GM23248 (cell line): ENCODE measurements around the gene PNPLA3. TPM values are rescaled to one million over a fixed set of nuclear protein-coding genes. Genes with fewer than 3 reads are reported as not detected.

ENCODE experiments used
- DNase-seq: peaks from one replicate; pipeline ENCODE4 v3.0.0-alpha.2; 2015
- H2AFZ ChIP-seq: fragments of 200-600 bp; sonication (generic); 2 replicates; pipeline ENCODE4 v1.6.1; 2016; ENCODE audit warnings: antibody characterized with exemption
- H3F3A ChIP-seq: fragments of 200-600 bp; sonication (generic); 2 replicates; pipeline ENCODE4 v1.6.1; 2016; ENCODE audit warnings: mild to moderate bottlenecking, antibody characterized with exemption, mixed run types; ENCODE audit not compliant: insufficient read depth
- H3K27ac ChIP-seq: fragments of 200-600 bp; sonication (generic); 2 replicates; pipeline ENCODE4 v1.5.1; 2016; ENCODE audit warnings: mild to moderate bottlenecking
- H3K27me3 ChIP-seq: fragments of 200-600 bp; sonication (generic); replicated peaks from 2 replicates; pipeline ENCODE4 v1.6.1; 2016; ENCODE audit warnings: mild to moderate bottlenecking; ENCODE audit not compliant: insufficient read depth
- H3K36me3 ChIP-seq: fragments of 200-600 bp; sonication (generic); 2 replicates; pipeline ENCODE4 v1.6.1; 2016; ENCODE audit warnings: low read depth, mild to moderate bottlenecking
- H3K4me1 ChIP-seq: fragments of 200-600 bp; sonication (generic); 2 replicates; pipeline ENCODE4 v1.6.1; 2016; ENCODE audit warnings: mild to moderate bottlenecking; ENCODE audit not compliant: insufficient read depth
- H3K4me2 ChIP-seq: fragments of 200-600 bp; sonication (generic); one replicate; pipeline ENCODE4 v1.6.1; 2016; ENCODE audit warnings: mild to moderate bottlenecking; ENCODE audit not compliant: unreplicated experiment
- H3K4me3 ChIP-seq: fragments of 200-600 bp; sonication (generic); 2 replicates; pipeline ENCODE4 v1.5.1; 2016; ENCODE audit warnings: mild to moderate bottlenecking
- H3K79me2 ChIP-seq: fragments of 200-600 bp; sonication (generic); 2 replicates; pipeline ENCODE4 v1.6.1; 2016; ENCODE audit warnings: mild to moderate bottlenecking; ENCODE audit not compliant: insufficient read depth
- H3K9ac ChIP-seq: fragments of 200-600 bp; sonication (generic); 2 replicates; pipeline ENCODE4 v1.6.1; 2016; ENCODE audit warnings: mild to moderate bottlenecking
- H3K9me2 ChIP-seq: fragments of 200-600 bp; sonication (generic); 2 replicates; pipeline ENCODE4 v1.6.1; 2016; ENCODE audit warnings: mixed run types, mild to moderate bottlenecking, moderate library complexity; ENCODE audit not compliant: insufficient read depth
- H3K9me3 ChIP-seq: fragments of 200-600 bp; sonication (generic); one replicate; pipeline ENCODE4 v1.6.1; 2017; ENCODE audit warnings: low read depth
- H4K20me1 ChIP-seq: fragments of 200-600 bp; sonication (generic); 2 replicates; pipeline ENCODE4 v1.6.0; 2016; ENCODE audit not compliant: insufficient read depth
- EZH2 ChIP-seq: fragments of 200-600 bp; sonication (generic); IDR thresholded peaks from 2 replicates; pipeline ENCODE4 v1.6.1; 2018; ENCODE audit warnings: antibody characterized with exemption, mild to moderate bottlenecking; ENCODE audit not compliant: insufficient read depth, poor library complexity, severe bottlenecking
- EZH2phosphoT487 ChIP-seq: fragments of 200-600 bp; sonication (generic); IDR thresholded peaks from 2 replicates; pipeline ENCODE4 v1.6.1; 2018; ENCODE audit warnings: antibody characterized with exemption, moderate library complexity, mild to moderate bottlenecking, low read depth; ENCODE audit not compliant: insufficient read depth
- WGBS, 2 experiments: methylation state at CpG; one replicate each; pipeline ENCODE4 v1.1.6; 2015 to 2017; ENCODE audit warnings: low lambda C conversion rate in 2 of 2, low coverage in 1 of 2; ENCODE audit errors: missing lambda C conversion rate in 2 of 2; 5-methylcytosine and 5-hydroxymethylcytosine counted together
- in situ Hi-C: fragments of 300-500 bp; cut with MboI; formaldehyde crosslinking; loops from 2 replicates; pipeline ENCODE4 v1.15.0; 2020
- polyA plus RNA-seq: library from polyadenylated mRNA; unstranded; fragments of >200 nt; fragmentation: Nextera tagmentation; extraction: Ambion mirVana; gene quantifications from 2 replicates; pipeline ENCODE4 v1.2.1, GENCODE V29; 2016
- total RNA-seq: library from RNA; depleted of rRNA; stranded (reverse); fragments of >200 nt; shearing (Covaris generic); gene quantifications from 2 replicates; pipeline ENCODE4 v1.2.3, GENCODE V29; 2014

The PNPLA3 gene
- total and polyA plus RNA-seq, 2 experiments from 2014 or later = 0.54 to 1.4 TPM

DNA sequence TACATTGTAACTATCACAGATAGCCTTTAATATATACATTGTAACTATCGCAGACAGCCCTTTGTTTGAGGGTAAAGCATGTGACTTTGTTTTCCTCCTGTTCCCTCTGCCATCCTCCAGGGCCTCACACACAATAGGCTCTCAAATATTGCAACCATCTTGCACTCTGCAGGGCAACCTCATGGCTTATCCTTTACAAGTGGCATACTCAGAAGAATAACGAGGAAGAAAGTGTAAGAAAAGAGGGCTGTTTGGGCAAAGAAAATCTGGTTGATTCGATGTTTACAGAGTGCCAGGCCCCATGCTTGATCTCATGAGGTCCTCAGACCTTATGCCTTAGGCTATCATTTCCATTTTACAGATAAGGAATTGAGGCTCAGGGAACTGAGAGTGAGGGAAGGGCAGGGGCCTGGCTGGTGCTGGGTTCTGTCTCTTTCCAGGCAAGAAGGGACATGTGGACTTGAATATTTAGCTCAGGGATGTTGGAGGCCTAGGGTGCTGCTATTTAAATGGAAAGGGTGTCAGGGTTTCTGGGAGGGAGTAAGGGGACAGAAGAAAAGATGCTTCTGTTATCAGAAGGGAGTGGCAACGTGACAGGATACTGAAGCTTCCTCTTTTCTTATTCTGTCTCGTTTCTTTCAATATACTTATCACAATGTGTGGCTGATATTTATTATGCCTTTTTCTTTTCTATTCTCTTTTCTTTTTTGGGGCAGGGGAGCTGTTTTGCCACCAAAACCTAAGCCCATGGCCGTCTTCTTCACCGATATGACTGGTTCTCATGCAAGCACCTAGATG lies 30.6 kb downstream of the PNPLA3 start:
- no peaks in the 10 kb centered on the region for H3K9me3 ChIP-seq
- H3K27ac ChIP-seq = no peak overlapping the region
- peak overlapping the region; percentile 78 for H2AFZ ChIP-seq
- TF ChIP-seq EZH2phosphoT487 = no peak
- no peak for TF ChIP-seq EZH2
- H3K27me3 ChIP-seq = no peaks in the 10 kb centered on the region
- H3K4me2 ChIP-seq = peak overlapping the region; percentile 84
- no peaks in the 10 kb centered on the region for H3K9me2 ChIP-seq
- peaks cover 10% of the 10 kb centered on the region for H3K4me1 ChIP-seq
- in situ Hi-C loops = no loop called here
- no peak for DNase-seq
- H4K20me1 ChIP-seq = no peaks in the 10 kb centered on the region
- H3F3A ChIP-seq = peaks cover 17% of the 10 kb centered on the region; the same call in 1 of the 2 replicates
- H3K36me3 ChIP-seq = no peaks in the 10 kb centered on the region
- H3K4me3 ChIP-seq = peak overlapping the region; percentile 88
- 60 to 68% methylated on average over 7 of the region's 7 CpGs for WGBS, 2 experiments
- peak overlapping the region; percentile 89 for H3K9ac ChIP-seq
- H3K79me2 ChIP-seq = peaks cover 46% of the 10 kb centered on the region

DNA sequence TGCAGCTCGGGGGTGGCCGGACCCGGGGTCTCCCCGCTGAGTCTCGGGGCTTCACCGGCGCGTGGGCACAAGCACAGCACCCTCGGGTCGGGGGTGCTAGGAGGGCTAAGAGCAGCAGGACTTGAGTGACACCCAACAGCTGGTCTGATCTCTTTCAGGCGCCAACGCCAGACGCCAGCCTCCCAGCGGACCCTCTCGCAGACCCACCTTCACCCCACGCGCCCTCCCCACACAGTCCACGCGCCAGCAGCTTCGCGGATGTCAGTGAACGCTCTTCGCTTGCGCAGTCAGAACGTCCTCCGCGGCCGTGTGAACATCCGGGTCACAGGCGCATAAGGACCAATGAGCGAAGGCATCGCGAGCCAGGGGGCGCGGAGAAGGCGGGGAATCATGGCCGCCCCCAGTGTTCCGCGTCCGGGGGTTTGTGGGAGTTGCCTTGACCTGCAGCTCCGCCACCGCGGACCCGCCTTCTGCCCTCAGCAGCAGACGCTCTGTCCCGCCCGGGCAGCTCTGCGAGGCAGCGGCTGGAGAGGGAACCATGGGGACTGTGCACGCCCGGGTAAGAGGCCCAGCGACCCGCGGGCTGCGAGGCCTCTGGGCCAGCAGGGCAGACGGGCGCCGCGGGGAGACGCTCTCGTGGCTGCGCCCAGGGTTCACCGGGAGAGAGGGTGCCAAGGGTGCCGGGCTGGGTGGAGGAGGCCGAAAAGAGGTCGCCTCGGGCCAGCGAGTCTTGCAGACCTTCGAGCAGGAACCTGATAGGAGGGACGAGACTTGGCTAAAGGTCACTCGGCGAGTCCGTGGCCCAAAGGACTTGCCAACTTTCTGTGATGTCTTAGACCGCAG lies 31.7 kb downstream of the PNPLA3 start, which contains the start of gene SAMM50:
TSS of gene SAMM50 (plus strand) at position 403 of the 843 bp plus-strand sequence. CDS start at position 539, 136 bp downstream.
- Histone ChIP-seq H3K9me3 (no peaks in the 10 kb centered on the region), H3K27me3 (no peaks in the 10 kb centered on the region), H3K27ac (peak within 1 kb of the TSS; percentile 83), H3K36me3 (no peaks in the 10 kb centered on the region), H3K79me2 (peaks cover 57% of the 10 kb centered on the region), H3K9ac (peak within 1 kb of the TSS; percentile 89), H3K4me3 (peak within 1 kb of the TSS; percentile 88), H2AFZ (peak within 1 kb of the TSS; percentile 78), H3K9me2 (no peaks in the 10 kb centered on the region), H3K4me1 (peaks cover 10% of the 10 kb centered on the region), H4K20me1 (no peaks in the 10 kb centered on the region), H3K4me2 (peak within 1 kb of the TSS; percentile 84), H3F3A (peaks cover 17% of the 10 kb centered on the region; the same call in 1 of the 2 replicates)
- 1% methylated on average over 57 to 74 of the region's 74 CpGs for WGBS, 2 experiments
- in situ Hi-C loops = no loop called here
- DNase-seq = peak; percentile 98
- no peak for TF ChIP-seq EZH2
- TF ChIP-seq EZH2phosphoT487 = no peak

DNA sequence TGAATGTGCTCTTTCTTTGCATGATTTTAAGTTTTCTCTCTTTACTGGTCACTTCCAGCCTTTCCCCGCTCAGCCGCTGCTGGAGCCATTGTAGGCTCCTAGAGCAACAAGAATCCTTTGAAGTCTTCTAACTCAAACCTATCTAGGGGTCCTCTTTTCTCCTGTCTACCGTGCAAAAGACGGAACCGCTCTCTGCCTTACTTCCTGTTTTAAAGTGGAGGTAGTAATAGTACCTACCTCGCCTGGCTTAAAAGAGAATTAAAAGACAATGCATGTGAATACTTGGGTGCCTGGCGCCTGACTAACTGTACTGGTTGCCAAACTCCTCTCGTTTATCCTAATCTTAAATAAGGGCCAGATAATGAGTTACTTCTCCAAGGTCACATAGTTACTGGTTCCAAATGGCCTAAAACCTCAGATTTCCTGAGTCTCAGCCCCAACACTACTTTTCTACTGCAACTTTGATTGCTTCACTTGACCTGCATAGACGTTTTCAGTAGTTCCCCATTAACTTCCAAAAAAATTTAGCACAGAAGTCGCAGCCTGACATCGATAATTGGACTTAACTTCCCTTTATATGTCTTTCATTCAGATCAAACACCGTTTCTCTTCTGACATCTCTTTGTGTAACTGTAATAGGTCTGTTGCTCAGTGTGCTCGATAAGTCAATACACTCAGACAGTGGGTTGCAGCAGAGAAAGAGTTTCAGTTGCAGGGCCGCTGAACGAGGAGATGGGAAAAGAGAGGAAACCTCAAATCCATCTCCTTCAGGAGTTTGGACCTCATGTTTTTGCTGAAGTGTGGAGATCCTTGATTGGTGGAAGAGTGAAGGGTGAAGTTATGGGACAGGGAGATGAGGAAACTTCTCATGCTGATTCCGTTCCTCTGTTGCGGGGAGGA lies 32.5 kb downstream of the PNPLA3 start:
- H4K20me1 ChIP-seq = 0 out of 2 replicates have a peak, but pooled peaks cover 3% of the 10 kb centered on the region
- peak overlapping the region; percentile 88 for H3K4me3 ChIP-seq
- H3K9me2 ChIP-seq = no peaks in the 10 kb centered on the region
- peaks cover 10% of the 10 kb centered on the region for H3K4me1 ChIP-seq
- H3K36me3 ChIP-seq = no peaks in the 10 kb centered on the region
- peaks cover 65% of the 10 kb centered on the region for H3K79me2 ChIP-seq
- H3K27ac ChIP-seq = peak overlapping the region; percentile 83
- DNase-seq = peak; percentile 57
- peaks cover 17% of the 10 kb centered on the region; the same call in 1 of the 2 replicates for H3F3A ChIP-seq
- H2AFZ ChIP-seq = peak overlapping the region; percentile 78
- no peaks in the 10 kb centered on the region for H3K9me3 ChIP-seq
- no peaks in the 10 kb centered on the region for H3K27me3 ChIP-seq
- TF ChIP-seq EZH2phosphoT487 = no peak
- no peak for TF ChIP-seq EZH2
- 42 to 44% methylated on average over 17 of the region's 17 CpGs for WGBS, 2 experiments
- H3K9ac ChIP-seq = peak overlapping the region; percentile 89
- in situ Hi-C loops = no loop called here
- H3K4me2 ChIP-seq = peak overlapping the region; percentile 84
